Globus pallidus (tissue), 1 donor: ENCODE data around the gene CHD9NB.

Experiments used
- DNase-seq: peaks from one replicate; pipeline ENCODE4 v3.0.0-alpha.2; 2015; ENCODE audit warnings: low spot score

Gene CHD9NB

GRCh38 chr16:53031323-53031942 is 21.3 kb downstream of the CHD9NB start:
- DNase-seq: no peak

GRCh38 chr16:53029971-53030370 is 22.7 kb downstream of the CHD9NB start:
- DNase-seq: no peak

- DNase-seq: no peak
Measured at GRCh38 chr16:53024045-53024444, 28.7 kb downstream of the CHD9NB start.

GRCh38 chr16:53022374-53022773 is 30.3 kb downstream of the CHD9NB start:
- peak; percentile 47 for DNase-seq

- DNase-seq: no peak
Measured at GRCh38 chr16:53018834-53019416, 33.8 kb downstream of the CHD9NB start.

GRCh38 chr16:53014287-53014686 is 38.4 kb downstream of the CHD9NB start:
- no peak for DNase-seq

- no peak for DNase-seq
Measured at GRCh38 chr16:53007095-53007494, 45.6 kb downstream of the CHD9NB start.

- DNase-seq: no peak
Measured at GRCh38 chr16:52997922-52998321, 54.8 kb downstream of the CHD9NB start.

GRCh38 chr16:52994942-52995341 is 57.8 kb downstream of the CHD9NB start:
- no peak for DNase-seq

- no peak for DNase-seq
Measured at GRCh38 chr16:52993179-52993578, 59.5 kb downstream of the CHD9NB start.

- DNase-seq: no peak
Measured at GRCh38 chr16:52991572-52991971, 61.1 kb downstream of the CHD9NB start.
